GM19468 (cell line): ENCODE results near the gene CCDC112.

Experiments used
- ATAC-seq: cut with Tn5 transposase; IDR thresholded peaks from one replicate; pipeline ENCODE4 v1.9.1; 2021; ENCODE audit warnings: mild to moderate bottlenecking, moderate library complexity, moderate number of reproducible peaks; ENCODE audit not compliant: unreplicated experiment; ENCODE audit errors: extremely low read depth

The CCDC112 gene

DNA sequence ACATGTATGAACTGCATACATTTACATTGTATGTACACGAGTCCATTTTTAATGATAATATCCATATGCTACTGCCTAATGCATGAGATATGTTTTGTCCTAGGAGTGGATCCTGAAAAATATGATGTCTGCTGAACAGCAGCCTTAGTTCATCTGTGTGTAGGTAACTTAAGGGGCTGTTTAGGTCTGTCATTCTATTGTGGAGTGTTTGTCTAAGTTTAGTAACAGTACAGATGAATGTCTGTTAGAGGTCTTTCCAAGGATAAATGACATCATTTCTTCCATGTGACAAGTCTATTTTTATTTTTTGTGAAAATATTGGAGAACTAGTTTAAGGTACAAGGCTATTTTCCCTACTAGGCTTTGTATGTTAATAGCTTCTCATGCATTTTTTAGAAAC, 22.6 kb upstream of the CCDC112 start:
- no peak for ATAC-seq

- no peak for ATAC-seq
Measured at GRCh38 chr5:115317736-115318135, 21.3 kb upstream of the CCDC112 start.

- no peak for ATAC-seq
Measured at GRCh38 chr5:115317320-115317719, 20.9 kb upstream of the CCDC112 start.

DNA sequence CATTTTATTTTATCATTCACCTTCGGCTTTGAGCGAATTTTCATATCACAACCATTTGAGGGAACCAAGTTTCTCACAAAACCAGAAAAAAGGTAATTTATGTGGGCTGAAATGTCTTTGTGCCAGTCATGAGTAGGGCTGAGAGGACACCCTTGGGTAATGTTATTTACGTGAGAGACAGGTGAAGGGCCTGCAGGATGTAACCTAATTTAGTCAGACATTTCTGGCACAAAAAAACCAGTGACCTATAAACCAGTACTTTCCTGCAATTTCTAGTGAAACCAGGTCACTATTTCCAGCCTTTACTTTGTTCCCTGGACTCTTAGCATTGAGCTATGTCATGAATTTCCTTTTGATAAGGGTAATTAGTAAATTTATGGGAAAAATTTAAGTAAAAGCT, 17.2 kb upstream of the CCDC112 start:
- ATAC-seq = no peak

DNA sequence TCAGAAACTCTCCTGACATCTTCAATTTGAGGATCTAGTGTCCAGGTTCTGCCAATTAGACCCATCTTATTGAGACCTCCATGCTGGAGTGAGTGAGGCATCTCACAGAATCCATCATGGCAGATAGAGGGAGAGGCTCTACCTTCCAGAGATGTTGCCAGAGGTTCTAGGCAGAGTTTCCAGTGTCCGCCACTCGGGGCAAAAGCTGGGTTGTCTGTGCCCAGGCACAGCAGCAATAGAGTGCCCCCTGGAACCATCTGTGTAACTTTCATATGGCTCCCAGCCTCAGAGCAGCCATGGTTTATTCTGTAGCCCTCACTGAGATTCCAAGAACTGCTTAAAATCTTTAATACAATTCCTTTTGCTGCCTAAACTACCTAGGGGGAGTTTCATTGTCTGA, 16.6 kb upstream of the CCDC112 start:
- no peak for ATAC-seq

GRCh38 chr5:115309751-115310370, 13.4 kb upstream of the CCDC112 start:
- ATAC-seq = no peak

GRCh38 chr5:115308815-115309214, 12.4 kb upstream of the CCDC112 start:
- ATAC-seq = no peak

- ATAC-seq = no peak
Measured at GRCh38 chr5:115306011-115306536, 9.6 kb upstream of the CCDC112 start.

- no peak for ATAC-seq
Measured at GRCh38 chr5:115304496-115304895, 8.0 kb upstream of the CCDC112 start.

DNA sequence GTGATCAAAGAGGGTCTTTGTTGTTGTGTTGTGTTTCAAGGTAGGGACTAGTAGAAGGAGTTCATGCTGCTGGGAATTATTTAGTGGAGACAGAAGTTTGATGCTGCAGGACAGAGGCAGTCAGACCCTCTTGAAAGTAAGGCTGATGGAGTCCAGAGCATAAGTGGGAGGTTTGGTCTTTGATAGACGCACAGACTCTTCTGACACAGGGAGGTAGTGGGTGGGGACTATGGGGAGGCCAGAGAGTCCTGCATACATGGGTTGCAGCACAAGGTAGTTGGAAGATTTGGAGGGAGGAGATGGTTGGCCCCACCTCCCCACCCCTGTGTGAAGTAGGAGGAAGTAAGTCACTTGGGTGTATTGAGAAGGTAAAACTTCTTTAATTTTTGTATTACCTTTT, 2.4 kb upstream of the CCDC112 start:
- no peak for ATAC-seq

- ATAC-seq = no peak
Measured at GRCh38 chr5:115297031-115297430, 577 bp upstream of the CCDC112 start.

DNA sequence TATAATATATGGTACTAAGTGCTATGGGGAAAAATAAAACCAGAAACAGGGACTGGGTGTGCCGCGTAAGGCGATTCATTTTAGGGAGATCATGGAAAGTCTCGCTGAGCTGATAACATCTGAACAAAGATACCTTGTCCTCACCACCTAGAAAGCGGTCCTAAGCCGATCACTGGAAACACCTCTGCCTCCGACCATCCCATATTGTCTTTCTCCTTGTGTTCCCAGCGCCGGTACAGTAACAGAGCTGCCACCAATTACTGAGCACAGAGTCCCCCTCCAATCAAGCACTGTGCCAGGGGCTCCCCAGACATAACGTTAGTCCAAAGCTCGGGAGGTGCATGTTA, 704 bp downstream of the CCDC112 start:
- ATAC-seq = no peak

- no peak for ATAC-seq
Measured at GRCh38 chr5:115291397-115291796, 5.1 kb downstream of the CCDC112 start.

DNA sequence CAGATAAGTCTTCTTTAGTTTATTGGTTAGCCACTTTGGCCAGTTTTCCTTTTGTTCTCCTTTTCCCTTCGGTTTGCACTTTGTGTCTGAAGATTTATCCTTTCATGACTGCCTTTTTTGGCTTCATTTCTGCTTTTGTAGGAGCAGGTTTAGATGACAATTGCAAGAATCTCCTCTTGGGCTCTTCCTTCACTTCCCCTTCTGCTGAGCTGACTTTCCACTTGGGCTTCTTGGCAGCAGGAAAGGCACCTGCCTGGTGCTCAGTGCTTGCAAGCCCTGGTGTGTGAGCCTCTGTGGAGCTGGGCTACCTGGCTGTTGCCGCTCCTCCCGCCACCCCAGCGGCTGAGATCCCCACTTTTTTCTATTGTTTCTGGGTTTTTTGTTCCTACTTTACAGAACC, 7.3 kb downstream of the CCDC112 start:
- ATAC-seq = no peak

GRCh38 chr5:115284021-115284420, 12.4 kb downstream of the CCDC112 start:
- ATAC-seq = no peak

- ATAC-seq = no peak
Measured at GRCh38 chr5:115282131-115282530, 14.3 kb downstream of the CCDC112 start.

- no peak for ATAC-seq
Measured at GRCh38 chr5:115274584-115274983, 21.9 kb downstream of the CCDC112 start.

- no peak for ATAC-seq
Measured at GRCh38 chr5:115272297-115272958, 24.0 kb downstream of the CCDC112 start.

GRCh38 chr5:115271295-115272050, 25.0 kb downstream of the CCDC112 start:
- no peak for ATAC-seq

- ATAC-seq = no peak
Measured at GRCh38 chr5:115267617-115268016, 28.8 kb downstream of the CCDC112 start.

DNA sequence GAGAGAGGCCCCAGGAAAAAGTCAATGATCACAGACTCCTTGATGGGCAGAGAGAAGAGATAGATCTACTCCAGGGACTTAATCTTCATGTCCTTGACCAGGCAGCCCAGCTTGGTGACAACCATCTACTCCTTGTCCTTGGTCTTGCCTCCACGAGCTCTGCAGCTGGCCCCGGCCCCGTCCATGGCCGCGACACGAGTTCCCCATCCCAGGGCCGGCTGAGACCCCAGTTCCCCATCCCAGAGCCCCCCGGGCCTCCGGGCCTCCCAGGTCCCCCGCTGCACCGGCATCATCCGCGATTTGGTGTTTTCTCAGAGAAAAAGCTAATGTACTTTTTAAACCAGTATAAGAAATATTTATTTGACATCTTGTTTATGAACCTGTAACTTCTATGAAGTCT, 31.2 kb downstream of the CCDC112 start:
- no peak for ATAC-seq
